Breast epithelium (tissue), 4 donors: ENCODE results near the gene VPS26C. TPM values are rescaled to one million over a fixed set of nuclear protein-coding genes. Genes with fewer than 3 reads are reported as not detected.

Experiments used
- DNase-seq, 2 donors: peaks; one replicate each; pipeline ENCODE4 v3.0.0-alpha.2; 2019; ENCODE audit warnings: low spot score in 2 of 2
- H3K27ac ChIP-seq, 2 donors: fragments of 200-600 bp; sonication (generic) in 1 of 2; one replicate each; pipeline ENCODE4 v1.5.1; 2016 to 2019; ENCODE audit warnings: mild to moderate bottlenecking in 1 of 2
- H3K27me3 ChIP-seq, 2 donors: fragments of 200-600 bp; sonication (generic) in 1 of 2; one replicate each; pipeline versions ENCODE4 v1.5.1 to v1.6.0; 2017 to 2019; ENCODE audit warnings: control low read depth in 1 of 2, mild to moderate bottlenecking in 1 of 2
- H3K36me3 ChIP-seq: fragments of 200-600 bp; one replicate; pipeline ENCODE4 v1.5.1; 2019
- H3K4me1 ChIP-seq, 2 donors: fragments of 200-600 bp; sonication (generic); one replicate each; pipeline ENCODE4 v1.5.1; 2016 to 2019; ENCODE audit warnings: control low read depth in 1 of 2
- H3K4me3 ChIP-seq, 3 donors: fragments of 200-600 bp; sonication (generic); 1 replicate in 2 of 3; 2 replicates in 1 of 3; pipeline ENCODE4 v1.5.1; 2016 to 2019; ENCODE audit warnings: mild to moderate bottlenecking in 3 of 3, moderate library complexity in 2 of 3
- H3K9me3 ChIP-seq, 2 donors: fragments of 200-600 bp; sonication (generic) in 1 of 2; one replicate each; pipeline ENCODE4 v1.5.1; 2016 to 2019; ENCODE audit warnings: control low read depth in 1 of 2
- POLR2A ChIP-seq: fragments of 450-650 bp; IDR thresholded peaks from one replicate; pipeline ENCODE4 v1.6.1; 2016; ENCODE audit warnings: antibody characterized with exemption, mild to moderate bottlenecking, moderate library complexity
- POLR2AphosphoS5 ChIP-seq, 3 donors: sonication (generic); formaldehyde crosslinking; IDR thresholded peaks; one replicate each; pipeline ENCODE4 v1.6.1; 2017; ENCODE audit warnings: antibody characterized with exemption in 3 of 3
- intact Hi-C: fragments of 100-400 bp; cut with DNase I; formaldehyde crosslinking; loops from one replicate; pipeline ENCODE4 v1.15.1; 2023; ENCODE audit warnings: low total_unique reads
- total RNA-seq, 3 donors: library from RNA; depleted of rRNA; stranded (reverse); fragments of >200 nt; gene quantifications; one replicate each; pipeline ENCODE4 v1.1.0, GENCODE V29; 2016
- TF ChIP-seq, protein P1 (sequence below), 3 donors: fragments of 450-650 bp; IDR thresholded peaks; one replicate each; pipeline ENCODE4 v1.5.1; 2016 to 2017; ENCODE audit warnings: antibody characterized with exemption in 3 of 3, mild to moderate bottlenecking in 3 of 3, moderate library complexity in 3 of 3

Gene VPS26C
- total RNA-seq, 3 donors from 2014 or later: 43.9 to 84.5 (median 60.6) TPM

DNA sequence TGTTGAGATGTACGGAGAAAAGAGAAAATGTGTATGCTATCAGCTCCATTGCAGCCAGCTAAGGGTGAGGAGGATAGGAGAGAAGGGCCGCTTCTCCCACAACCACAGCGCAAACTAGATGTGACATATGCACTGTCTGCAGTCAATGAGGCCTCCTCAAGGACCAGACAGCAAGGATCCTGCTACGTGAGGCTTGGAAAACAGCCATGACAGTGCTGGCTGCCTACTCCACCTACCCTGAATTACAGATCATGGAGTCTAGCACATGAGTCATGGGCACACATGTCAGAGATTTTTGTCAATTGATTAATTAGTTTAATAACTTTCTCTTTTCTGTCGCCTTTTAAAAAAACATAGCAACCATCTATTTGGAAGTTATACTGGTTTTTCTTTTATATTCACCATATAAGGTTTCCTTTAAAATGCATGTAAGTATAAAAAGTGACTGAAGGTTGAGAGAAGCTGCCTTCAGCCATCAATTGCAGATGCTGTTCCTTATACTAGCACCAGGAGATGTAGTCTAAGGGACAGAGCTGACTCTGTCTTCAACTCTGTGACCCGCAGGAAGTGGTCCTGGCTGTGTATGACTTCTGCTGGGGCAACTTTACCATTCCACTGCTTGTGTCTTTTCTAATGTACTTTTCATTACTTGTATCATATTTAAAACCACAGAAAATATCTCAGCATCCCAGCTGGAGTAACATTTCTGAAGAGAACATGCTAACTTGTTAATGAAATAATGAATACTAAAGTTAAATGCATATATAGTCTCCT, 3.1 kb downstream of the VPS26C start:
- DNase-seq: no peak
- no peaks in the 10 kb centered on the region for H3K27me3 ChIP-seq
- peaks cover 0 to 4% of the 10 kb centered on the region in 2 donors for H3K4me1 ChIP-seq
- H3K36me3 ChIP-seq: no peaks in the 10 kb centered on the region
- intact Hi-C loops: no loop called here
- no peaks in the 10 kb centered on the region for H3K9me3 ChIP-seq
- no peak overlapping the region for H3K27ac ChIP-seq
- no peak overlapping the region for H3K4me3 ChIP-seq
- TF ChIP-seq, protein P1, sequence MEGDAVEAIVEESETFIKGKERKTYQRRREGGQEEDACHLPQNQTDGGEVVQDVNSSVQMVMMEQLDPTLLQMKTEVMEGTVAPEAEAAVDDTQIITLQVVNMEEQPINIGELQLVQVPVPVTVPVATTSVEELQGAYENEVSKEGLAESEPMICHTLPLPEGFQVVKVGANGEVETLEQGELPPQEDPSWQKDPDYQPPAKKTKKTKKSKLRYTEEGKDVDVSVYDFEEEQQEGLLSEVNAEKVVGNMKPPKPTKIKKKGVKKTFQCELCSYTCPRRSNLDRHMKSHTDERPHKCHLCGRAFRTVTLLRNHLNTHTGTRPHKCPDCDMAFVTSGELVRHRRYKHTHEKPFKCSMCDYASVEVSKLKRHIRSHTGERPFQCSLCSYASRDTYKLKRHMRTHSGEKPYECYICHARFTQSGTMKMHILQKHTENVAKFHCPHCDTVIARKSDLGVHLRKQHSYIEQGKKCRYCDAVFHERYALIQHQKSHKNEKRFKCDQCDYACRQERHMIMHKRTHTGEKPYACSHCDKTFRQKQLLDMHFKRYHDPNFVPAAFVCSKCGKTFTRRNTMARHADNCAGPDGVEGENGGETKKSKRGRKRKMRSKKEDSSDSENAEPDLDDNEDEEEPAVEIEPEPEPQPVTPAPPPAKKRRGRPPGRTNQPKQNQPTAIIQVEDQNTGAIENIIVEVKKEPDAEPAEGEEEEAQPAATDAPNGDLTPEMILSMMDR (IDR thresholded peaks at IDR 0.05): no peak
- no peak for TF ChIP-seq POLR2AphosphoS5 (IDR thresholded peaks at IDR 0.05)
- TF ChIP-seq POLR2A: no peak

DNA sequence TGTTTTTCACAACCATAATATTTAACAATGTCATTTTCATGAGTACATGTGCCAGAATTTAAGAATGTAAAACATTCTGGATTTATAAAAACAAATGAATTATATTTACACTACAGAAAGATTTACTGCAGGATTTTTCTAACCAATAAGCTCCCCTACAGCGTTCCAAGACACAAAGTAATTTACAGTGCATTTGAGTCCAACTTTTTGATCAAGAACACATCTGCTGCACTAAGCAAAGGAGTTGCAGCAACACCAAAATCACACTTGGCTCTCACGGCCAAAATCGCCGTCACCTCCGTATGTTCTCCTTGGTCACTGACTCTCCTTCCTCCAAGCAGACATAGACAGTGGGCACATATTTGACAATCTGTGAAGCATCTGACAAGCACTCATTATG, 7.7 kb downstream of the VPS26C start:
- Histone ChIP-seq H3K36me3 (no peaks in the 10 kb centered on the region), H3K9me3 (no peaks in the 10 kb centered on the region), H3K27me3 (no peaks in the 10 kb centered on the region), H3K4me1 (no peaks in the 10 kb centered on the region), H3K4me3 (no peak overlapping the region), H3K27ac (no peak overlapping the region)
- intact Hi-C loops: no loop called here
- TF ChIP-seq POLR2A: no peak
- TF ChIP-seq, protein P1 (IDR thresholded peaks at IDR 0.05): no peak
- no peak for TF ChIP-seq POLR2AphosphoS5 (IDR thresholded peaks at IDR 0.05)
- no peak for DNase-seq

DNA sequence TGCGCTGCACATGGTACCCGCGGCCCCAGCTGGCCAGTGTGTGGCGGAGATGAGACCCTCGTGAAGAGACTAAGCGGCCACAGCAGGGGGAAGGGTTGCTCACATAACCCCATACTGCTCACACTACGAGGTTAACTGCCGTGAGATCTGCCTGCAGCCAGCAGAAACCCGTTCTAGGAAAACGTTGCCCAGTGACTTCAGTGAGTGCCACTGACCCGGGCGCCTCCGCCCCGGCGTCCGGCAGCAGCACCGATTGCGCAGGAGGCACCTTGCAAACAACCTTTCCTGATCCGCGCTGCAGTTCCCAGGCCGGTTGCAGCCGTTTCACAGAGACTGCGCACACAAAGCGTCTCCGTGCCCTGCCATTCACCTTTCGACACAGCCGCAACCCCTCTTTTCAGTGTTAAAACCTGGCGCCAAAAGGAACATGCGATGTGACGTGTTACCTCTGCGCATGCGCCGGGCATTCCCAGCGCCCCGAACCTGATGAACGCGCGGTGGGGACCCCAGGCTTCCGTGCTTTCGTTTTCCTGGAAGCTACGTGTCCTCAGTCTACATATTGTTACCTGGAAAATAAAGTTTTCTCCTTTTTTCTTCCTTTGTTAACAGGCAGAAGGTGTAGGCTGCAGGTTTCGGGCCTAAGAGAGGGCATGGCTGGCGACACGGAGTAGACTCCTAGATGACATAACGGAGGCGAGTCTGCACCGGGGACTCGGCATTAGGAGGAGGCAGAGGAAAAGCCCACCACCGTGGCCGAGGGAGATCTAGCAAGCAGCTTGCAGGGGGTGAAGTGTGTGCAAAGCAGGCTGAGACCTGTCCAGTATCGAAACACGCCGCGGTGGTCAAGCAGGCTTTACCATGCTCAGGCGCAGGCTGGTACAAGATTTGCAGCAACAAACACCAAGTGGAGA, 8.9 kb downstream of the VPS26C start:
- H3K9me3 ChIP-seq: no peaks in the 10 kb centered on the region
- H3K4me3 ChIP-seq: peak overlapping the region; percentile 52 to 70 (median 59)
- H3K27ac ChIP-seq: peak overlapping the region; percentile 77 to 81
- H3K36me3 ChIP-seq: no peaks in the 10 kb centered on the region
- intact Hi-C loops: no loop called here
- no peaks in the 10 kb centered on the region for H3K4me1 ChIP-seq
- no peaks in the 10 kb centered on the region for H3K27me3 ChIP-seq
- TF ChIP-seq POLR2AphosphoS5 (IDR thresholded peaks at IDR 0.05) (peak in 1 of 3 donors; percentile 17), POLR2A (no peak)
- TF ChIP-seq, protein P1 (IDR thresholded peaks at IDR 0.05): no peak
- peak in 1 of 2 donors; percentile 37 for DNase-seq

DNA sequence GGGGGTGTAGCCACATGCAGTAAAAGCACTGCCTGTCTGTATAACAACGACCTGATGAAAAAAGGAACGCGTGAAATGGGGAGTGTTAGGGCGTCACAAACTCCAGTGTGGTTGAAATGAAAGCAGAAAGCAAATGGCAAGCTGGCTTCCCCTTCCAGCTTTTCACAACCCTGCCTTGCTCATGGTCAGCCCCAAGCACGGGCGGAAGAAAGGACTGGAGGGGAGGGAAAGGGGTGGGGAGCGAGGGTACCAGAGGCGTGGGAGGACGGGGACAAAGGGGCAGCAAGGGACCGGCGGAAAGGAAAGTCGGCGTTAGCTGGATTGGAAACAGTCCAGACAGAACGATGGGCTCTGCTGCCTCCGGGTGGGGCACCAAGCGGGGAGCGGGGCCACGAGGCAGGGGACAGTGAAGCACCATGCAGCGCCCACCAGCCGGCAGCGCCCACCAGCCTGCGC, 9.6 kb downstream of the VPS26C start:
- H3K27me3 ChIP-seq: no peaks in the 10 kb centered on the region
- DNase-seq: no peak
- peak overlapping the region; percentile 52 to 70 (median 59) for H3K4me3 ChIP-seq
- H3K4me1 ChIP-seq: no peaks in the 10 kb centered on the region
- intact Hi-C loops: no loop called here
- H3K9me3 ChIP-seq: no peaks in the 10 kb centered on the region
- H3K36me3 ChIP-seq: no peaks in the 10 kb centered on the region
- H3K27ac ChIP-seq: peak overlapping the region; percentile 77 to 81
- TF ChIP-seq, protein P1 (IDR thresholded peaks at IDR 0.05): no peak
- no peak for TF ChIP-seq POLR2A
- TF ChIP-seq POLR2AphosphoS5 (IDR thresholded peaks at IDR 0.05): no peak
